Esophagus squamous epithelium (tissue), 4 donors: ENCODE measurements around the gene FNDC3B.

ENCODE experiments used
- CTCF ChIP-seq, 6 experiments: fragments of 450-650 bp in 4 of 6; fragments of 200-600 bp in 2 of 6; sonication (generic) in 2 of 6; IDR thresholded peaks; one replicate each; pipeline ENCODE4 v1.5.1; 2016 to 2019; ENCODE audit warnings: antibody characterized with exemption in 6 of 6, mild to moderate bottlenecking in 4 of 6, moderate library complexity in 4 of 6
- POLR2A ChIP-seq, 4 donors: fragments of 450-650 bp; IDR thresholded peaks; one replicate each; pipeline ENCODE4 v1.6.1; 2017; ENCODE audit warnings: antibody characterized with exemption in 4 of 4, mild to moderate bottlenecking in 4 of 4, moderate library complexity in 3 of 4

GRCh38 chr3:172082820-172083513 is 43.6 kb downstream of the FNDC3B start:
- no peak for TF ChIP-seq CTCF (IDR thresholded peaks at IDR 0.05)
- no peak for TF ChIP-seq POLR2A (IDR thresholded peaks at IDR 0.05)
